ENCODE results near the gene DCTN2. TPM values are rescaled to one million over a fixed set of nuclear protein-coding genes. Genes with fewer than 3 reads are reported as not detected.

DCTN2 gene
- polyA plus RNA-seq, 1 of the 3 experiments (the other 2 are of a cell fraction) = 122 TPM

DNA sequence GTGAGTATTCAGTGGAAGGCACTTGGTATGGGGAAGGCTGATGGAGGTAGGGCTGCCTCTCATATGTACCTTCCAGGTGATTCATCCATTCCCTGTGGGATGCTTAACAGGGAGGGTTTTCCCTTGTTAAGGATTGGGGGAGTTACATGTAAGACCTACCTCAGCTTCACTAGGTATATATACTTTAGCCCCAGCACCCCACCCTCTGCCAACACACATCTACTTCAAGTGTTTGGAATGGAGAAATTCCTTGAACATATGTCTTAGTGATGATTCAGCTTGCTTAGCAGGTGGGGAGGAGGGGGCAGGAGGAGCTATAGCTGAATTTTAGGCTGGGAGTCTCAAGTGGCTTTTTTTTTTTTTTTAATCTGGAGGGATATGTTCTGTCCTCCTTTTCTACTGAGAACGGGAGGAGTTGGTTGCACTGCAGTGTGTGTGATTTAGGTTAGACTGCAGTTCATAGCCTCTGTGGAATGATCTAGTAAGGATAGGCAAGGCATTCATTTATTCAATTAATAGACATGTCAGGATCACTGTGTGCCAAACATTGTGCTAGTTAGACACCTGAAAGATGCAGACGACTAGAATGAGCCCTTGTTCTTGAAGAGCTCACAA, 45.7 kb upstream of the DCTN2 start:
- Histone ChIP-seq H3K4me3 (ENCODE audit: low read depth in 2 of 2, low read length in 1 of 2) (peak overlapping the region in 1 of 2 experiments; percentile 92; a peak in 1 of 4 replicates), H3K9me3 (no peaks in the 10 kb centered on the region), H3K79me2 (ENCODE audit: insufficient read depth) (peaks cover 8% of the 10 kb centered on the region; the same call in 1 of the 2 replicates), H4K20me1 (ENCODE audit: insufficient read depth) (no peaks in the 10 kb centered on the region), H3K4me1 (ENCODE audit: control insufficient read depth in 1 of 2, insufficient read depth in 2 of 2, low read depth in 1 of 2, low read length in 1 of 2) (peaks cover 8 to 14% of the 10 kb centered on the region in 2 experiments; a peak in 2 of 4 replicates), H2AFZ (ENCODE audit: low read depth) (no peak overlapping the region), H3K27me3 (ENCODE audit: insufficient read depth) (no peaks in the 10 kb centered on the region), H3K27ac (ENCODE audit: low read depth in 2 of 2, low read length in 1 of 2) (no peak overlapping the region), H3K4me2 (peak overlapping the region; percentile 92), H3K9me2 (no peaks in the 10 kb centered on the region), H3F3A (replicated peaks; ENCODE audit: insufficient read depth) (peaks cover 3% of the 10 kb centered on the region), H3K9ac (no peak overlapping the region), H3K36me3 (replicated peaks in 1 of 2; ENCODE audit: control insufficient read depth in 1 of 2, insufficient read depth in 2 of 2, low read length in 1 of 2) (peaks cover 7 to 20% of the 10 kb centered on the region in 2 experiments)
- no peak for DNase-seq
- 0 out of 2 replicates have a peak, but pooled peaks have one; percentile 9 for TF ChIP-seq JUND (IDR thresholded peaks at IDR 0.05)
- TF ChIP-seq, protein P1, sequence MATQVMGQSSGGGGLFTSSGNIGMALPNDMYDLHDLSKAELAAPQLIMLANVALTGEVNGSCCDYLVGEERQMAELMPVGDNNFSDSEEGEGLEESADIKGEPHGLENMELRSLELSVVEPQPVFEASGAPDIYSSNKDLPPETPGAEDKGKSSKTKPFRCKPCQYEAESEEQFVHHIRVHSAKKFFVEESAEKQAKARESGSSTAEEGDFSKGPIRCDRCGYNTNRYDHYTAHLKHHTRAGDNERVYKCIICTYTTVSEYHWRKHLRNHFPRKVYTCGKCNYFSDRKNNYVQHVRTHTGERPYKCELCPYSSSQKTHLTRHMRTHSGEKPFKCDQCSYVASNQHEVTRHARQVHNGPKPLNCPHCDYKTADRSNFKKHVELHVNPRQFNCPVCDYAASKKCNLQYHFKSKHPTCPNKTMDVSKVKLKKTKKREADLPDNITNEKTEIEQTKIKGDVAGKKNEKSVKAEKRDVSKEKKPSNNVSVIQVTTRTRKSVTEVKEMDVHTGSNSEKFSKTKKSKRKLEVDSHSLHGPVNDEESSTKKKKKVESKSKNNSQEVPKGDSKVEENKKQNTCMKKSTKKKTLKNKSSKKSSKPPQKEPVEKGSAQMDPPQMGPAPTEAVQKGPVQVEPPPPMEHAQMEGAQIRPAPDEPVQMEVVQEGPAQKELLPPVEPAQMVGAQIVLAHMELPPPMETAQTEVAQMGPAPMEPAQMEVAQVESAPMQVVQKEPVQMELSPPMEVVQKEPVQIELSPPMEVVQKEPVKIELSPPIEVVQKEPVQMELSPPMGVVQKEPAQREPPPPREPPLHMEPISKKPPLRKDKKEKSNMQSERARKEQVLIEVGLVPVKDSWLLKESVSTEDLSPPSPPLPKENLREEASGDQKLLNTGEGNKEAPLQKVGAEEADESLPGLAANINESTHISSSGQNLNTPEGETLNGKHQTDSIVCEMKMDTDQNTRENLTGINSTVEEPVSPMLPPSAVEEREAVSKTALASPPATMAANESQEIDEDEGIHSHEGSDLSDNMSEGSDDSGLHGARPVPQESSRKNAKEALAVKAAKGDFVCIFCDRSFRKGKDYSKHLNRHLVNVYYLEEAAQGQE (IDR thresholded peaks at IDR 0.05; ENCODE audit: low read depth, low read length) = no peak
- peak; percentile 27; the same call in 1 of the 2 replicates for TF ChIP-seq FOSL2 (IDR thresholded peaks at IDR 0.05; ENCODE audit: borderline replicate concordance, low read depth)
- whole genome bisulfite sequencing (ENCODE audit: low lambda C conversion rate) = 87% methylated on average over 2 of the region's 2 CpGs
- ChIA-PET POLR2A (no interaction called here), CTCF (interaction anchor here (0.6 to 7.0 kb wide), 11 partner anchors 11 to 143 kb away, joined by 3 to 85 read pairs (median 4); partner anchors contain the start of genes B4GALNT1, DTX3 and OS9)

DNA sequence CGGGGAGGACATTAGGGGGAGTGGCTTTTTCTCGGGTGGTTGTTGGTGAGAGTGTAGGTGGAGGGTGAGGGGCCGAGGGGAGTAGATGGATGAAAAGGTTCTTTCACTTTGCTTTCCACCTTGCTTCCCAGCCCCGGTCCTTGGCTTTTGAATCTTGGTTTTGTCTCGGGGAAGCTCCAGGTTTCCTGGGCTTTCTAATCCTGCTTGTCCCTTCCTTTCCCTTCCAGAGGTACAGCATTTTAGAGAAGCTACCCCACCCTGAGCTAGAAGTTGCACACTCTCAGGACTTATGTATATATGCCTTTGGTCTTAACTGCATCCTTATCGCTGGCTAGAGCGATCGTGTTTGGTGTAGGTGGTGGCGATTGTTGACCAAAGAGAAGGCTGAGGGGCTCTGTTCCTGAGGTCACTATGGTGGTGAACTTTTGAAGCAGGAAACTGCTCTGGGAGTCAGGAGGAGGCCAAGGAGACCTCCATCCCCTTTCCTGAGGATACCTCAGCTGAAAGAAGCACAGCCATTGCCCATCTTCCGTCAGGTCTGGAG, 44.9 kb upstream of the DCTN2 start:
- H3K4me2 ChIP-seq = peak overlapping the region; percentile 92
- H3K36me3 ChIP-seq (replicated peaks in 1 of 2; ENCODE audit: control insufficient read depth in 1 of 2, insufficient read depth in 2 of 2, low read length in 1 of 2) = peaks cover 7 to 13% of the 10 kb centered on the region in 2 experiments
- DNase-seq = no peak
- peak overlapping the region; percentile 82 for H2AFZ ChIP-seq (ENCODE audit: low read depth)
- ChIA-PET POLR2A (interaction anchor here (1.1 to 2.7 kb wide), 6 partner anchors 8 to 153 kb away, joined by 3 to 21 read pairs (median 6); partner anchors contain the start of genes ARHGEF25 and TSPAN31), CTCF (interaction anchor here (0.7 to 7.0 kb wide), 11 partner anchors 10 to 144 kb away, joined by 3 to 85 read pairs (median 6); partner anchors contain the start of genes B4GALNT1 and OS9)
- H3K79me2 ChIP-seq (ENCODE audit: insufficient read depth) = peaks cover 8% of the 10 kb centered on the region; the same call in 1 of the 2 replicates
- H3F3A ChIP-seq (replicated peaks; ENCODE audit: insufficient read depth) = peaks cover 3% of the 10 kb centered on the region
- H3K9me3 ChIP-seq = no peaks in the 10 kb centered on the region
- 56% methylated on average over 10 of the region's 10 CpGs for WGBS (ENCODE audit: low lambda C conversion rate)
- no peak overlapping the region for H3K27ac ChIP-seq (ENCODE audit: low read depth in 2 of 2, low read length in 1 of 2)
- H3K9me2 ChIP-seq = no peaks in the 10 kb centered on the region
- peaks cover 8 to 14% of the 10 kb centered on the region in 2 experiments; a peak in 2 of 4 replicates for H3K4me1 ChIP-seq (ENCODE audit: control insufficient read depth in 1 of 2, insufficient read depth in 2 of 2, low read depth in 1 of 2, low read length in 1 of 2)
- peak overlapping the region; percentile 89 to 92 for H3K4me3 ChIP-seq (ENCODE audit: low read depth in 2 of 2, low read length in 1 of 2)
- no peak for TF ChIP-seq MXI1 (IDR thresholded peaks at IDR 0.05; ENCODE audit: low read depth, low read length)
- no peaks in the 10 kb centered on the region for H4K20me1 ChIP-seq (ENCODE audit: insufficient read depth)
- no peaks in the 10 kb centered on the region for H3K27me3 ChIP-seq (ENCODE audit: insufficient read depth)
- H3K9ac ChIP-seq = peak overlapping the region; percentile 67
